ENCODE data around the gene CPPED1. TPM values are rescaled to one million over a fixed set of nuclear protein-coding genes. Genes with fewer than 3 reads are reported as not detected.

Gene CPPED1
- total and polyA plus RNA-seq, 7 donors, result 2.7 to 6.1 (median 3.5) TPM

- Histone ChIP-seq H3K27me3 (ENCODE audit: insufficient read depth in 3 of 3, low read length in 2 of 3) (no peaks in the 10 kb centered on the region), H3K9me3 (no peaks in the 10 kb centered on the region), H3K36me3 (ENCODE audit: insufficient read depth in 1 of 2, low read depth in 1 of 2) (no peaks in the 10 kb centered on the region), H3K4me3 (no peak overlapping the region), H3K4me1 (no peaks in the 10 kb centered on the region), H3K27ac (no peak overlapping the region)
- 66 to 72% (median 68%) methylated on average over 2 of the region's 2 CpGs for WGBS, 3 donors
- TF ChIP-seq CTCF (IDR thresholded peaks at IDR 0.05), result no peak
- intact Hi-C loops (cut with DNase I), result no loop called here
- no peak for ATAC-seq
- no peak for DNase-seq
These were observed 51.5 kb downstream of the CPPED1 start for GRCh38 chr16:12752159-12752558.

- intact Hi-C loops (cut with DNase I), result no loop called here
- no peaks in the 10 kb centered on the region for H3K36me3 ChIP-seq (ENCODE audit: insufficient read depth in 1 of 2, low read depth in 1 of 2)
- 94 to 96% (median 96%) methylated on average over 9 of the region's 9 CpGs for WGBS, 3 donors
- H3K27ac ChIP-seq, result no peak overlapping the region
- TF ChIP-seq CTCF (IDR thresholded peaks at IDR 0.05), result no peak
- no peaks in the 10 kb centered on the region for H3K4me1 ChIP-seq
- no peaks in the 10 kb centered on the region for H3K27me3 ChIP-seq (ENCODE audit: insufficient read depth in 3 of 3, low read length in 2 of 3)
- H3K4me3 ChIP-seq, result no peak overlapping the region
- no peaks in the 10 kb centered on the region for H3K9me3 ChIP-seq
- DNase-seq (no peak), ATAC-seq (no peak)
These were observed 53.2 kb downstream of the CPPED1 start for GRCh38 chr16:12750554-12750918.

GRCh38 chr16:12749076-12749475 is 54.6 kb downstream of the CPPED1 start:
- Histone ChIP-seq H3K36me3 (ENCODE audit: insufficient read depth in 1 of 2, low read depth in 1 of 2) (no peaks in the 10 kb centered on the region), H3K4me3 (no peak overlapping the region), H3K27me3 (ENCODE audit: insufficient read depth in 3 of 3, low read length in 2 of 3) (no peaks in the 10 kb centered on the region), H3K27ac (no peak overlapping the region), H3K4me1 (no peaks in the 10 kb centered on the region), H3K9me3 (no peaks in the 10 kb centered on the region)
- intact Hi-C loops (cut with DNase I), result no loop called here
- WGBS, 3 donors, result 93 to 100% (median 95%) methylated on average over 2 of the region's 2 CpGs
- no peak for TF ChIP-seq CTCF (IDR thresholded peaks at IDR 0.05)
- ATAC-seq, result no peak
- DNase-seq, result no peak

- Histone ChIP-seq H3K27me3 (ENCODE audit: insufficient read depth in 3 of 3, low read length in 2 of 3) (no peaks in the 10 kb centered on the region), H3K27ac (no peak overlapping the region), H3K4me3 (no peak overlapping the region), H3K9me3 (no peaks in the 10 kb centered on the region), H3K36me3 (ENCODE audit: insufficient read depth in 1 of 2, low read depth in 1 of 2) (no peaks in the 10 kb centered on the region), H3K4me1 (no peaks in the 10 kb centered on the region)
- WGBS, 3 donors, result 94 to 96% (median 95%) methylated on average over 7 of the region's 7 CpGs
- no peak for TF ChIP-seq CTCF (IDR thresholded peaks at IDR 0.05)
- DNase-seq, result no peak
- no peak for ATAC-seq
- intact Hi-C loops (cut with DNase I), result no loop called here
These were observed 55.9 kb downstream of the CPPED1 start for GRCh38 chr16:12747827-12748226.

- no peaks in the 10 kb centered on the region for H3K9me3 ChIP-seq
- H3K4me3 ChIP-seq, result no peak overlapping the region
- ATAC-seq (no peak), DNase-seq (no peak)
- H3K27ac ChIP-seq, result no peak overlapping the region
- H3K4me1 ChIP-seq, result no peaks in the 10 kb centered on the region
- no peaks in the 10 kb centered on the region for H3K36me3 ChIP-seq (ENCODE audit: insufficient read depth in 1 of 2, low read depth in 1 of 2)
- 87 to 94% (median 89%) methylated on average over 2 of the region's 2 CpGs for WGBS, 3 donors
- intact Hi-C loops (cut with DNase I), result no loop called here
- no peak for TF ChIP-seq CTCF (IDR thresholded peaks at IDR 0.05)
- no peaks in the 10 kb centered on the region for H3K27me3 ChIP-seq (ENCODE audit: insufficient read depth in 3 of 3, low read length in 2 of 3)
These were observed 56.4 kb downstream of the CPPED1 start for GRCh38 chr16:12747261-12747660.

All from psoas muscle (tissue), 8 donors.